K562 (cell line): Measurements from ENCODE around the gene WIF1. TPM values are rescaled to one million over a fixed set of nuclear protein-coding genes. Genes with fewer than 3 reads are reported as not detected.

ENCODE experiments used
- ARNT ChIP-seq, 2 experiments: fragments of 450-650 bp; IDR thresholded peaks; 2 replicates each; pipeline ENCODE4 v1.6.1; 2016; ENCODE audit warnings: mild to moderate bottlenecking in 1 of 2
- CAMTA2 ChIP-seq: fragments of 250-450 bp; sonication (Bioruptor Pico); conservative IDR thresholded peaks from 2 replicates; pipeline ENCODE4 v1.5.1; 2022
- CBX3 ChIP-seq, 2 experiments: IDR thresholded peaks; 1 replicate in 1 of 2; 2 replicates in 1 of 2; pipeline ENCODE4 v1.6.1; 2012; ENCODE audit warnings: inconsistent platforms in 2 of 2, low read length in 2 of 2, borderline replicate concordance in 1 of 2, control low read depth in 1 of 2
- CEBPG ChIP-seq, 3 experiments: fragments of 200-800 bp in 1 of 3; sonication (Bioruptor generic) in 1 of 3; sonication (generic) in 1 of 3; formaldehyde crosslinking in 1 of 3; IDR thresholded peaks in 2 of 3; conservative IDR thresholded peaks in 1 of 3; 2 replicates each; pipeline versions ENCODE4 v1.6.1 to v1.8.0; 2016 to 2022; ENCODE audit warnings: missing compliant biosample characterization in 2 of 3, missing genetic modification characterization in 2 of 3, mild to moderate bottlenecking in 1 of 3, missing genetic modification reagents in 1 of 3
- GTF2F1 ChIP-seq: IDR thresholded peaks from 2 replicates; pipeline ENCODE4 v1.6.1; 2011; ENCODE audit warnings: low read depth, low read length, improper control_type of control experiment
- HBP1 ChIP-seq: fragments of 450-650 bp; formaldehyde crosslinking; IDR thresholded peaks from 2 replicates; pipeline ENCODE4 v1.4.0; 2022; ENCODE audit warnings: missing genetic modification characterization
- KAT2B ChIP-seq: IDR thresholded peaks from one replicate; pipeline ENCODE4 v1.6.1; 2012; ENCODE audit warnings: low read depth, mild to moderate bottlenecking, control low read depth, inconsistent platforms, low read length, moderate library complexity
- KHSRP ChIP-seq: fragments of 450-650 bp; IDR thresholded peaks from 2 replicates; pipeline ENCODE4 v1.6.1; 2017
- LCOR ChIP-seq: sonication (generic); formaldehyde crosslinking; IDR thresholded peaks from 2 replicates; pipeline ENCODE4 v1.8.0; 2022; ENCODE audit warnings: mild to moderate bottlenecking, missing genetic modification reagents
- NR0B1 ChIP-seq: fragments of 450-650 bp; IDR thresholded peaks from one replicate; pipeline ENCODE4 v1.6.1; 2018; ENCODE audit warnings: mild to moderate bottlenecking, moderate library complexity; ENCODE audit not compliant: partially characterized antibody
- NR1H2 ChIP-seq: sonication (generic); formaldehyde crosslinking; IDR thresholded peaks from 2 replicates; pipeline ENCODE4 v1.4.0; 2020; ENCODE audit warnings: mild to moderate bottlenecking, missing genetic modification reagents
- NR2C1 ChIP-seq, 2 experiments: fragments of 450-650 bp; IDR thresholded peaks; 2 replicates each; pipeline ENCODE4 v1.6.1; 2017; ENCODE audit warnings: mild to moderate bottlenecking in 2 of 2, antibody characterized with exemption in 1 of 2, inconsistent platforms in 1 of 2, missing compliant biosample characterization in 1 of 2, missing genetic modification characterization in 1 of 2
- RBM25 ChIP-seq: fragments of 200-400 bp; formaldehyde crosslinking; IDR thresholded peaks from 2 replicates; pipeline ENCODE4 v1.6.1; 2018; ENCODE audit warnings: low read length, low read depth, moderate library complexity; ENCODE audit not compliant: severe bottlenecking
- SPI1 ChIP-seq: IDR thresholded peaks from 2 replicates; pipeline ENCODE4 v1.6.1; 2011; ENCODE audit warnings: low read depth, low read length, control low read depth, borderline replicate concordance
- SREBF2 ChIP-seq: sonication (generic); formaldehyde crosslinking; IDR thresholded peaks from 2 replicates; pipeline ENCODE4 v1.4.0; 2020; ENCODE audit warnings: mild to moderate bottlenecking, missing genetic modification reagents
- STAG1 ChIP-seq: sonication (generic); formaldehyde crosslinking; IDR thresholded peaks from 2 replicates; pipeline ENCODE4 v1.5.0; 2020; ENCODE audit warnings: missing genetic modification reagents, borderline replicate concordance
- STAT5A ChIP-seq: IDR thresholded peaks from 2 replicates; pipeline ENCODE4 v1.6.1; 2012; ENCODE audit warnings: low read length, inconsistent platforms, borderline replicate concordance
- TRIM24 ChIP-seq, 2 experiments: fragments of 450-650 bp; IDR thresholded peaks; 2 replicates each; pipeline ENCODE4 v1.6.1; 2016
- TSC22D4 ChIP-seq: fragments of 450-650 bp; IDR thresholded peaks from 2 replicates; pipeline ENCODE4 v1.6.1; 2016; ENCODE audit warnings: missing genetic modification characterization, missing biosample characterization, control low read depth
- XRCC4 ChIP-seq: IDR thresholded peaks from one replicate; pipeline ENCODE4 v1.6.1; 2011; ENCODE audit not compliant: insufficient read depth, insufficient read length; ENCODE audit errors: extremely low read depth
- ZBTB34 ChIP-seq: fragments of 250-450 bp; sonication (Bioruptor Pico); IDR thresholded peaks from 2 replicates; pipeline ENCODE4 v1.8.0; 2021; ENCODE audit warnings: mild to moderate bottlenecking, moderate library complexity
- ZNF146 ChIP-seq: IDR thresholded peaks from one replicate; pipeline ENCODE4 v1.6.1; 2018; ENCODE audit warnings: missing compliant biosample characterization; ENCODE audit not compliant: unreplicated experiment
- ZNF324 ChIP-seq: fragments of 250-450 bp; sonication (Bioruptor Pico); IDR thresholded peaks from 2 replicates; pipeline ENCODE4 v1.4.0; 2020; ENCODE audit warnings: mild to moderate bottlenecking
- polyA plus RNA-seq, 8 experiments: library from polyadenylated mRNA; depleted of rRNA in 4 of 8; stranded (reverse) in 5 of 8; unstranded in 3 of 8; fragments of >200 nt; fragmentation: Nextera tagmentation in 2 of 8; fragmentation: Illumina TruSeq in 1 of 8; extraction: Ambion mirVana in 2 of 8; extraction: Trizol in 1 of 8; gene quantifications; 2 replicates each; pipeline versions ENCODE4 v1.2.1 to v1.2.3, GENCODE V29; 2011 to 2014; ENCODE audit warnings: inconsistent platforms in 1 of 8, missing spikeins in 1 of 8
- total RNA-seq, 7 experiments: library from RNA; depleted of rRNA in 6 of 7; stranded (reverse); fragments of >200 nt in 6 of 7; fragmentation: Illumina TruSeq in 2 of 7; extraction: Trizol in 2 of 7; gene quantifications; 2 replicates each; pipeline versions ENCODE4 v1.2.1 to v1.2.3, GENCODE V29; 2011 to 2021; ENCODE audit warnings: low replicate concordance in 1 of 7

WIF1 gene
- total and polyA plus RNA-seq, 9 of the 15 experiments (the other 6 are each of a cell fraction or from before 2014, with no cell fraction given), result not detected

GRCh38 chr12:65169320-65170208 is 48.5 kb upstream of the WIF1 start, which contains the start of gene LEMD3 (continued):
- peak; percentile 65; the same call in 1 of the 2 replicates for TF ChIP-seq LCOR (CRISPR knock-in tag)
- TF ChIP-seq SREBF2 (CRISPR knock-in tag), result peak; percentile 93; the same call in 1 of the 2 replicates
- TF ChIP-seq CBX3 (IDR thresholded peaks at IDR 0.05; ENCODE audit: borderline replicate concordance in 1 of 2, low read length in 2 of 2), result peak in 1 of 2 experiments; percentile 97; a peak in 1 of 3 replicates
- no peak for TF ChIP-seq KHSRP
- no peak for TF ChIP-seq ZNF146
- TF ChIP-seq XRCC4, result no peak
- TF ChIP-seq TRIM24 (IDR thresholded peaks at IDR 0.05), result 0 out of 4 replicates have a peak, but pooled peaks have one; percentile 1 to 28
- TF ChIP-seq RBM25, result no peak
- no peak for TF ChIP-seq TSC22D4 (tag)
- TF ChIP-seq SPI1, result no peak
- no peak for TF ChIP-seq ZBTB34
- no peak for TF ChIP-seq NR0B1
- TF ChIP-seq KAT2B, result no peak
- no peak for TF ChIP-seq ZNF324
- no peak for TF ChIP-seq STAT5A
- 0 out of 2 replicates have a peak, but pooled peaks have one; percentile 64 for TF ChIP-seq NR1H2
- TF ChIP-seq NR2C1 (IDR thresholded peaks at IDR 0.05), result no peak
- TF ChIP-seq NR2C1 (tag; IDR thresholded peaks at IDR 0.05), result no peak
- TF ChIP-seq CEBPG (CRISPR knock-in tag; IDR thresholded peaks at IDR 0.05), result peak; percentile 36; the same call in 1 of the 2 replicates
- no peak for TF ChIP-seq CEBPG (tag; conservative IDR thresholded peaks at IDR 0.05 in 1 of 2, IDR thresholded peaks at IDR 0.05 in 1 of 2)
- TF ChIP-seq STAG1 (CRISPR knock-in tag), result no peak
- no peak for TF ChIP-seq ARNT (IDR thresholded peaks at IDR 0.05)
- 0 out of 2 replicates have a peak, but pooled peaks have one; percentile 51 for TF ChIP-seq HBP1 (CRISPR knock-in tag)
- TF ChIP-seq GTF2F1, result peak; percentile 40; the same call in 1 of the 2 replicates
- TF ChIP-seq CAMTA2, result no peak
